Transverse colon (tissue), 4 donors: Measurements from ENCODE around the gene IFIT2. TPM values are rescaled to one million over a fixed set of nuclear protein-coding genes. Genes with fewer than 3 reads are reported as not detected.
"Not testable (repeated sequence)": the region's sequence is repeated elsewhere in the genome, so short reads cannot be mapped to it uniquely, and the experiment has no call there.

Experiments
- DNase-seq: peaks from one replicate; pipeline ENCODE4 v3.0.0-alpha.2; 2019
- H3K27ac ChIP-seq, 4 donors: fragments of 200-600 bp; sonication (generic); 2 replicates each; pipeline ENCODE4 v1.5.1; 2016 to 2018; ENCODE audit warnings: inconsistent platforms in 4 of 4
- H3K27me3 ChIP-seq: fragments of 200-600 bp; sonication (generic); 2 replicates; pipeline ENCODE4 v1.5.1; 2017; ENCODE audit warnings: inconsistent platforms
- H3K36me3 ChIP-seq, 4 donors: fragments of 200-600 bp; sonication (generic); 2 replicates each; pipeline ENCODE4 v1.5.1; 2017 to 2019; ENCODE audit warnings: inconsistent platforms in 4 of 4
- H3K4me1 ChIP-seq, 4 donors: fragments of 200-600 bp; sonication (generic); 2 replicates each; pipeline ENCODE4 v1.5.1; 2017 to 2020; ENCODE audit warnings: inconsistent platforms in 4 of 4
- H3K4me3 ChIP-seq, 4 donors: fragments of 200-600 bp; sonication (generic); 1 replicate in 1 of 4; 2 replicates in 3 of 4; pipeline versions ENCODE4 v1.5.1 to v1.6.1; 2017 to 2019; ENCODE audit warnings: inconsistent platforms in 4 of 4
- H3K9me3 ChIP-seq, 2 donors: fragments of 200-600 bp; sonication (generic); 2 replicates each; pipeline ENCODE4 v1.5.1; 2017 to 2019; ENCODE audit warnings: inconsistent platforms in 2 of 2
- CTCF ChIP-seq, 5 experiments: fragments of 200-600 bp in 3 of 5; fragments of 450-650 bp in 2 of 5; sonication (generic) in 3 of 5; IDR thresholded peaks; 1 replicate in 2 of 5; 2 replicates in 3 of 5; pipeline ENCODE4 v1.5.1; 2016 to 2017; ENCODE audit warnings: antibody characterized with exemption in 5 of 5, inconsistent platforms in 3 of 5, mild to moderate bottlenecking in 2 of 5, moderate library complexity in 1 of 5
- EP300 ChIP-seq: sonication (generic); formaldehyde crosslinking; IDR thresholded peaks from one replicate; pipeline ENCODE4 v1.6.1; 2017; ENCODE audit warnings: antibody characterized with exemption, low read depth
- POLR2A ChIP-seq: fragments of 450-650 bp; IDR thresholded peaks from one replicate; pipeline ENCODE4 v1.6.1; 2016; ENCODE audit warnings: antibody characterized with exemption, mild to moderate bottlenecking, moderate library complexity
- POLR2AphosphoS5 ChIP-seq, 3 donors: sonication (generic); formaldehyde crosslinking; IDR thresholded peaks; one replicate each; pipeline ENCODE4 v1.6.1; 2016; ENCODE audit warnings: antibody characterized with exemption in 3 of 3
- WGBS, 2 donors: methylation state at CpG; one replicate each; pipeline ENCODE4 v1.1.5; 2018; ENCODE audit warnings: low coverage in 1 of 2; 5-methylcytosine and 5-hydroxymethylcytosine counted together
- in situ Hi-C, 4 donors: fragments of 200-750 bp; cut with MboI; loops; one replicate each; pipeline versions ENCODE4 v1.15.0 to v1.15.1; 2017; ENCODE audit warnings: low sequenced_read_pairs in 3 of 4, low pct_ligation_motif_present in 1 of 4, low pct_unique_long_range_greater_than_20kb in 1 of 4
- intact Hi-C: fragments of 100-400 bp; cut with DNase I; formaldehyde crosslinking; loops from one replicate; pipeline ENCODE4 v1.15.1; 2023; ENCODE audit warnings: low total_unique reads
- total RNA-seq, 4 donors: library from RNA; depleted of rRNA; stranded (reverse); fragments of >200 nt; gene quantifications; one replicate each; pipeline ENCODE4 v1.1.0, GENCODE V29; 2016

Gene IFIT2
- 1 to 10 TPM in 2 of 4 donors, under 1 TPM in 2; 0.20 to 7.0 (median 2.3) TPM for total RNA-seq

GRCh38 chr10:89301721-89302445 lies at the start of gene IFIT2:
TSS of gene IFIT2 (plus strand) at chr10:89302046. CDS start at chr10:89302124, 78 bp downstream.
- WGBS, 2 donors: 0 to 4% methylated on average over 9 to 10 of the region's 10 CpGs

GRCh38 chr10:89252225-89252585 lies 49.6 kb upstream of the IFIT2 start:
- 85% methylated on average over 2 of the region's 2 CpGs; no CpG with 5 or more reads in 1 of the 2 donors for WGBS, 2 donors
- H3K4me3 ChIP-seq: peak overlapping the region in 3 of 4 donors; percentile 52 to 78 (median 77)
- in situ Hi-C loops (loop anchor here in 1 of 4 donors (10.0 kb wide), 1 partner anchor 303 kb away; no protein-coding TSS in a partner anchor), intact Hi-C loops (no loop called here)
- H3K9me3 ChIP-seq: no peaks in the 10 kb centered on the region
- H3K27me3 ChIP-seq: no peaks in the 10 kb centered on the region
- H3K27ac ChIP-seq: peak overlapping the region; percentile 77 to 84 (median 82)
- H3K4me1 ChIP-seq: peaks cover 0 to 13% (median 5%) of the 10 kb centered on the region in 4 donors
- TF ChIP-seq POLR2AphosphoS5 (IDR thresholded peaks at IDR 0.05) (no peak), POLR2A (no peak), CTCF (IDR thresholded peaks at IDR 0.05) (no peak), EP300 (no peak)
- no peaks in the 10 kb centered on the region for H3K36me3 ChIP-seq
- DNase-seq: no peak

More at GRCh38 chr10:89301721-89302445, at the start of gene IFIT2:
- Histone ChIP-seq H3K4me1 (peaks cover 20 to 46% (median 30%) of the 10 kb centered on the region in 4 donors), H3K9me3 (no peaks in the 10 kb centered on the region), H3K27me3 (no peaks in the 10 kb centered on the region), H3K4me3 (peak within 1 kb of the TSS; percentile 14 to 60 (median 36)), H3K36me3 (peaks cover 0 to 8% (median 0%) of the 10 kb centered on the region in 4 donors), H3K27ac (peak within 1 kb of the TSS; percentile 86 to 92 (median 90))
- in situ Hi-C loops (no loop called here), intact Hi-C loops (loop anchor here (5.0 kb wide), 1 partner anchor 65 kb away; no protein-coding TSS in a partner anchor)
- peak; percentile 72 to 85 (median 79) for TF ChIP-seq POLR2AphosphoS5 (IDR thresholded peaks at IDR 0.05)
- no peak for TF ChIP-seq EP300
- TF ChIP-seq CTCF (IDR thresholded peaks at IDR 0.05): peak in 1 of 5 experiments; percentile 19
- peak; percentile 74 for TF ChIP-seq POLR2A
- peak; percentile 47 for DNase-seq

GRCh38 chr10:89255091-89255579 lies 46.7 kb upstream of the IFIT2 start:
- H3K27me3 ChIP-seq, H3K27ac ChIP-seq, intact Hi-C loops, H3K9me3 ChIP-seq, H3K36me3 ChIP-seq, DNase-seq, H3K4me3 ChIP-seq: not testable (repeated sequence)
- in situ Hi-C loops: loop anchor here in 2 of 4 donors (5.0 to 10.0 kb wide), 2 partner anchors 300 to 312 kb away; no protein-coding TSS in a partner anchor
- 70% methylated on average over 2 of the region's 2 CpGs; no CpG with 5 or more reads in 1 of the 2 donors for WGBS, 2 donors
- H3K4me1 ChIP-seq: peaks cover 0 to 13% (median 5%) of the 10 kb centered on the region in 4 donors

GRCh38 chr10:89255793-89256192 lies 46.1 kb upstream of the IFIT2 start:
- Histone ChIP-seq H3K4me3 (no peak overlapping the region), H3K27ac (no peak overlapping the region), H3K27me3 (no peaks in the 10 kb centered on the region), H3K4me1 (peaks cover 0 to 17% (median 6%) of the 10 kb centered on the region in 4 donors), H3K9me3 (no peaks in the 10 kb centered on the region), H3K36me3 (no peaks in the 10 kb centered on the region)
- intact Hi-C loops (no loop called here), in situ Hi-C loops (loop anchor here in 2 of 4 donors (5.0 to 10.0 kb wide), 2 partner anchors 299 to 312 kb away; no protein-coding TSS in a partner anchor)
- TF ChIP-seq POLR2A (no peak), EP300 (no peak), CTCF (IDR thresholded peaks at IDR 0.05) (no peak), POLR2AphosphoS5 (IDR thresholded peaks at IDR 0.05) (no peak)
- no peak for DNase-seq
